OCI-LY1 (cell line): ENCODE data around the gene AAGAB.

Experiments used
- EZH2 ChIP-seq: fragments of 200-600 bp; sonication (generic), shearing (Covaris generic); IDR thresholded peaks from 2 replicates; pipeline ENCODE4 v1.8.0; 2017; ENCODE audit warnings: borderline replicate concordance, mixed run types, mild to moderate bottlenecking, antibody characterized with exemption, low read length, moderate library complexity, mixed read lengths
- TF ChIP-seq, protein P1 (sequence below): fragments of 200-600 bp; sonication (generic), shearing (Covaris generic); IDR thresholded peaks from 2 replicates; pipeline ENCODE4 v1.5.1; 2017; ENCODE audit warnings: mild to moderate bottlenecking, antibody characterized with exemption, low read length, moderate library complexity, mixed read lengths

DNA sequence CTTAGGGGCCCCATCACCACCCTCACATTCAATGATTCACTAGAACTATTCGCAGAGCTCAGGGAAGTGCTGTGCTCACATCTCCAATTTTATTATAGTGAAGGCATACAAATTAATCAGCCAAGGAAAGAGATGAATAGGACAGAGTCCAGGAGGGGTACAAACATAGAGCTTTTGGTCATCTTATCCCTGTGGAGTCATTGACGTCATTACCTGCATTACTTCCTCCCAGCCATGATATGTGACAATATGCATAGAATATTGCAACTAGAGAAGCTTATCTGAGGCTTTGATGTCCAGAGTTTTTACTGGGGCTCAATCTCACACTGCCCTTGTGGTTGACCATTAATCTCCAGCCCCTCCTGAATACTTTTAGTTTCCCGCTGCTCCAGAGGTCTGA, 1.6 kb upstream of the AAGAB start:
- TF ChIP-seq, protein P1, sequence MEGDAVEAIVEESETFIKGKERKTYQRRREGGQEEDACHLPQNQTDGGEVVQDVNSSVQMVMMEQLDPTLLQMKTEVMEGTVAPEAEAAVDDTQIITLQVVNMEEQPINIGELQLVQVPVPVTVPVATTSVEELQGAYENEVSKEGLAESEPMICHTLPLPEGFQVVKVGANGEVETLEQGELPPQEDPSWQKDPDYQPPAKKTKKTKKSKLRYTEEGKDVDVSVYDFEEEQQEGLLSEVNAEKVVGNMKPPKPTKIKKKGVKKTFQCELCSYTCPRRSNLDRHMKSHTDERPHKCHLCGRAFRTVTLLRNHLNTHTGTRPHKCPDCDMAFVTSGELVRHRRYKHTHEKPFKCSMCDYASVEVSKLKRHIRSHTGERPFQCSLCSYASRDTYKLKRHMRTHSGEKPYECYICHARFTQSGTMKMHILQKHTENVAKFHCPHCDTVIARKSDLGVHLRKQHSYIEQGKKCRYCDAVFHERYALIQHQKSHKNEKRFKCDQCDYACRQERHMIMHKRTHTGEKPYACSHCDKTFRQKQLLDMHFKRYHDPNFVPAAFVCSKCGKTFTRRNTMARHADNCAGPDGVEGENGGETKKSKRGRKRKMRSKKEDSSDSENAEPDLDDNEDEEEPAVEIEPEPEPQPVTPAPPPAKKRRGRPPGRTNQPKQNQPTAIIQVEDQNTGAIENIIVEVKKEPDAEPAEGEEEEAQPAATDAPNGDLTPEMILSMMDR: no peak
- no peak for TF ChIP-seq EZH2
